Stimulated activated CD8-positive, alpha-beta memory T cell treated with anti-CD3 and anti-CD28 coated beads, Interleukin-15, amount 100 ng/mL, for 24 hours (primary cell): ENCODE measurements around the gene CHSY1.

ENCODE experiments used
- DNase-seq: peaks from one replicate; pipeline ENCODE4 v3.0.0-alpha.2; 2020; ENCODE audit warnings: low read depth

Gene CHSY1

DNA sequence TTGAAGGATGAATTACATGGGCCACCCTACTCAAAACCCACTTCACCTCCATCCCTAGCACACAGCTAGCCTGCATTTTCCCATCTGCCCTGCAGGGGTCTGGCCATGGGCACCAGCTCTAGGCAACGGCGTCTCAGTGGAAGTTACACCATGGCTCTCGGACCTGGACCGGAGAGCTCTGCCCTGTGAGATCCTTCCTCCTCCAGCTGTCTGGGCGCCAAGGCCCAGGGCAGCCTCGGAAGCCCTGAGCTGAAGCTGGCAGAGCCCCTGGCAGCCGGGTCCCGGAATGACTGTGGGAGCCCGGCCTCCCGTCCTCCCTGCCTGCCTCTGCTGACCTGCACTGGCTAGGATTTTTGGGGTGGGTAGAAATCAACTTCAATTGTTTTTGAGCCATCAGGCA lies 98.9 kb downstream of the CHSY1 start:
- no peak for DNase-seq

- no peak for DNase-seq
These were observed 100.6 kb downstream of the CHSY1 start for GRCh38 chr15:101151288-101151687.

DNA sequence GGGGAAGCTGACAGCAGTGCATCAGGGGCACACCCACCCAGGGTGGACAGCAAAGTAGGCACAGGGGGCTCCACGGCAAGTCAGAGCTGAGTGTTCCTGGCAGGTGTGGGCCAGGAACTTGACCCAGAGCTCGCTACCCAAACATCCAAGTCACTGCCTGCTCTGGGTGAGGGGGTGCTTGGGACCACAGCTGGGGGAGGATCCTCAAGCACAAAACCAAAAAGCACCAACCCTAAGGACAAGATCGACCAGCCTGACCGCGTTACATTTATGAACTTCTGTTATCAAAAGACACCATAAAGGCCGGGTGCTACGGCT lies 101.2 kb downstream of the CHSY1 start:
- no peak for DNase-seq

GRCh38 chr15:101149864-101150722 lies 101.8 kb downstream of the CHSY1 start:
- DNase-seq: no peak

DNA sequence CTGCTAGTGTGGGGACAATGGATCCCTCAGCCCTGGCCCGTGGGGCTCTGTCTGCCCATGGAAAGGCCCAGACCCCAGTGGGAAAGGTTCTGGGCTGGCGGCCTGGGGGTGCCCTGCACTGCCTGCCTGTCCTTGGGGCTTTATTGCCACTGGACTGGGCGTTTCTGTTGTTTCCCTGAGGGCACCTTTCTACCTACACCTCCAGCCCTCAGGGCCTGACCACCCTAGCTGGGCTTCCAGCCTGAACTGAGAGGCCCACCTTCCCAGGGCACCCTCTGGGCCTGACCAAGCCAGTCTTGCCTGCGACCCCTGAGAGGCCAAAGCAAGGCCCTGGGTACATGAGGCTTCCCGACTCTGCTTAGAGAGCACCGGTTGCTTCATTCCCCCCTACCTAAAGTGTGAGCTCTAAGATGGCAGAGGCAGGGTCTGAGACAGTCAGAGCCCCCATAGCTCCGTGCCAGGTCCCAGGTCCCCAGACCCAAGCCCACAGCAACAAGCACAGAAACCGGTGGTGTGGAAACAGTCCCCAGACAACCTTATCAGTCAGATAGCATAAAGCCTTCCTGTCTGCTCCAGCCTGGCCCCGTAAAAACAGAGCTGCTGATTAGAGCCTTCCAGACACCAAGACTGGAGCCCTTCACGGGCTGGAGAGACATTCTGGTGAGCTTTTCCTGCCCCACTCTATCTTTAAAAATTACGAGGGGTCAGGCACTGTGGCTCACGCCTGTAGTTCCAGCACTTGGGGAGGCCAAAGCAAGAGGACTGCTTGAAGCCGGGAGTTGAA lies 102.8 kb downstream of the CHSY1 start:
- no peak for DNase-seq

- no peak for DNase-seq
These were observed 103.5 kb downstream of the CHSY1 start for GRCh38 chr15:101148166-101148880.

DNA sequence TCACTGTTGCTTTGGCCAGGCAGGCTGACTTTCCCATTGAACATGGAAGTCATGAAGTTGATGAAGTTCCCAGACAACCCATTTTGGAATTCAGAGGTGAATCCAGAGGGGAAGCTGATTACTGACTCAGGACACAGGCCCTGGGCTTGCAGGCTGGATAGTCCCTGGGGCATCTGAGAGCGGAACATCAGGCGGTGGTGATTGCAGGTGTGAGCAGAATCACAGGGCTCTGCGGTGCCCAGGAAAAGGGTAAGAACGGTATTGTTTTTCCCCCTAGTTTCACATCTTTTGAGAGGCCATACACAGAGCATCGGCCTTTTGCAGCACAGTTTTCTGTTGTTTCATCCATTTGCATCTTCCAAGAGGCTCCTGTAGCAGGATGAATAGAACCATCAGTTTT lies 104.7 kb downstream of the CHSY1 start:
- no peak for DNase-seq

- no peak for DNase-seq
These were observed 105.6 kb downstream of the CHSY1 start for GRCh38 chr15:101146118-101146702.

- DNase-seq: no peak
These were observed 106.5 kb downstream of the CHSY1 start for GRCh38 chr15:101145362-101145761.

GRCh38 chr15:101143321-101143720 lies 108.5 kb downstream of the CHSY1 start:
- no peak for DNase-seq

- no peak for DNase-seq
These were observed 109.1 kb downstream of the CHSY1 start for GRCh38 chr15:101142711-101143110.

DNA sequence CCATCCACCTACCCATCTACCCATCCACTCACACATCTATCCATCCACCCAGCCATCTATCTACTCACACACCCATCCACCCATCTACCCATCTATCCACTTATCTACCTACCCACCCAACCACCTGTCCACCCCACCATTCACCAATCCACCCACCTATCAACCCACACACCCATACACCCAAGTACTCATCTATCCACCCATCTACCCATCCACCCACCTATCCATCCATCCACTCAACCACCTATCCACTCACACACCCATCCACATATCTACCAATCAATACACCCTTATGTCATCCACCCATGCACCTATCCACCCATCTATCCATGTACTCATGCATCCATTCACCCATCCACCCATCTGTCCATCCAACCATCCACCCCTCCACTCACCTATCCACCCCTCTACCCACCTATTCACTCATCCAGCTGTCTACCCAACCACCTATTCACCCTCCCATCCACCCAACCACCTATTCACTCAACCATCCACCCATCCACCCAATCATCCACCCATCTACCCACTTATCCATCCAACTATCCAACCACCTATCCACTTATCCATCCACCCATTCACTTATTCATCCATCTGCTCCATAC lies 109.8 kb downstream of the CHSY1 start:
- DNase-seq: no peak

GRCh38 chr15:101140697-101141065 lies 111.2 kb downstream of the CHSY1 start:
- no peak for DNase-seq

- DNase-seq: no peak
These were observed 111.7 kb downstream of the CHSY1 start for GRCh38 chr15:101139986-101140696.

DNA sequence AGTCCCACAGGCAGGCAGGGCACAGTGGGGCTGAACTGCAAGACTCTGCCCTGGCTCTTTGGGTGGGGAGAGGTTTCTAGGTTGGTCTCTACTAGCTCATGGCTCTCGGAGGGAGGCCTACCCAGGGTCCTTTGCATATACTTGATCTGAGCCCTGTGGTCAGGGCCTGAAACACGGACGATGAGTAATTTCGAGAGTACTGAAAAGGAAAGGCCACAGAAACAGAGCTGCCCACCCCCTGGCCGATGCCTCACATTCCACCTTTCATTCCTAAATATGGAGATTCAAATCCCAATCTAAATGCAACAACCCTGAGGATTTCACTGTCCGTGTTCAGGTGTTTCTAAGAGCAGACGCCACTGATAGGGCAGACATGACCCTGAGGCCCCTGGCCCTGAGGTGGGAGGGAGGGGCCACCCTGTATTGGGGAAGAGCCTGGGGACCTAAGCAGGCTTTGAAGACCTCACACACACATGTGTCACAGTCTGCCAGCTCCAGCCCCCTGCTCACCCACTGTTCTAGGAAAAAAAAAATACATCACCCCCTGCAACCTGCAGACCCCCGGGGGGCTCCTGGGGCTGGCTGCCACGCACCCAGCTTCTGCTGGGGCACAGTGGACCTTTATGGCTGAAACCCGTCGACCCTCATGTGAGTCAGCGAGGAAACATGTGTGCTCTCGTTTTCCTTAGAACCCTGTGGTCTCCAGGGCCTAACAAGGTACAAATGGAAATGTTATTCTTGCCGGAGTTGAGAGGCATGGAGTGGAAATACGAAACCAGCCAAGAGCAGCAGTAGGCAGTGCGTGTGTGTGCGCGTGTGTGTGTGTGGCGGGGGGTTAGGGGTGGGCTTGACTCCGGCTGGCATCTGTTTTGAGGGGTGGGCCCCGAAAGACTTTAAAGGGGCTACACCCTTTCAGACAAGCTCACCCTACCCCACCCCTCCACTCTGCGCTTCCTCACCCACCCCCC lies 112.7 kb downstream of the CHSY1 start:
- DNase-seq: no peak

DNA sequence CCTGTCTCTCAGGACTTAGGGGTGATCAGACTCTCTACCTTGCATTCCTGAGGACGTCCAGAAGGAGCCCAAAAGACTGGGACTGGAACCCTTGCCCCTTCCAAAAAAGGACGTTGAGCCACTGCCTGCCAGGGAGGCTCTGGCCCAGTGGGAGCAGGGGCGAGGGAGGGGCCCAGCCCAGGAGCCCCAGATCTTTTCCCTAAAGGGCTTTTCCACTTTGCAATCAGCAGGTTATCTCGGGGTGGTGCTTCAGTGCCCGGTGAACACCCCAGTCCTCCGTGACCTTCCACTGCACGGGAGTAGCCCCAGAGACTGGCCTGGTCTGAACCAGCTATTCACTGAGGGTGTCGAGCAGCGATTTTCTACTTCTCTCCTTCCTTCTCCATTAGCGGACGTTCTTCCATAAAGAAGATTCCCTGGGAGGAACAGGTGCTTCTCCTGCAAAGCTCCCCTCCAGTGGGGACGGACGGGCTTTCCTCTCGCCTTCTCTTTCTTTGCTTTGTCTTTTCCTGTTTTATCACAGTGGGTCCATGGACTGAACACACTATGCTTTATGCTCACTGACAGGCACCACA lies 113.7 kb downstream of the CHSY1 start:
- no peak for DNase-seq

GRCh38 chr15:101137312-101137940 lies 114.4 kb downstream of the CHSY1 start:
- DNase-seq: no peak

- DNase-seq: no peak
These were observed 115.2 kb downstream of the CHSY1 start for GRCh38 chr15:101136381-101137268.
